Parietal lobe (tissue), 1 donor: ENCODE data around the gene HEATR5B. TPM values are rescaled to one million over a fixed set of nuclear protein-coding genes. Genes with fewer than 3 reads are reported as not detected.

Experiments used
- total RNA-seq: library from RNA; depleted of rRNA; stranded (reverse); fragments of >200 nt; gene quantifications from one replicate; pipeline ENCODE4 v1.2.3, GENCODE V29; 2014

The HEATR5B gene
- total RNA-seq = 137 TPM

GRCh38 chr2:37083873-37084794, at the start of gene HEATR5B, which contains the start of gene GPATCH11:
Gene HEATR5B, minus strand, starts transcription at chr2:37084372. Its CDS starts 958 bp downstream, at chr2:37083414.
Gene GPATCH11, plus strand, starts transcription at chr2:37084518. Its CDS starts 3,864 bp downstream, at chr2:37088382.

GRCh38 chr2:36966370-36967235, 117.6 kb downstream of the HEATR5B start, which contains the start of gene STRN:
Gene STRN, minus strand, starts transcription at chr2:36966536. Its CDS starts 73 bp downstream, at chr2:36966463.

Other genes with a start within 250 kb of the HEATR5B start
- 38.5 TPM for gene STRN, start 117.8 kb downstream of the HEATR5B start, total RNA-seq
- 16.3 TPM for gene GPATCH11, start 146 bp upstream of the HEATR5B start, total RNA-seq
- gene EIF2AK2, start 72.6 kb upstream of the HEATR5B start, total RNA-seq = 53.5 TPM
- gene SULT6B1, start 104.3 kb upstream of the HEATR5B start, total RNA-seq = not detected
- gene CEBPZOS, start 112.1 kb upstream of the HEATR5B start, total RNA-seq = 26.6 TPM
- 49.5 TPM for gene CEBPZ, start 147.2 kb upstream of the HEATR5B start, total RNA-seq
- gene NDUFAF7, start 147.3 kb upstream of the HEATR5B start, total RNA-seq = 66.0 TPM
- 43.2 TPM for gene PRKD3, start 240.5 kb upstream of the HEATR5B start, total RNA-seq